ENCODE results near the gene RALGAPA2.
A peak's percentile ranks its signal among the peaks of the same experiment; 100 is the strongest.

The RALGAPA2 gene

GRCh38 chr20:20455926-20456325, 256.5 kb downstream of the RALGAPA2 start:
- no peak for DNase-seq

DNA sequence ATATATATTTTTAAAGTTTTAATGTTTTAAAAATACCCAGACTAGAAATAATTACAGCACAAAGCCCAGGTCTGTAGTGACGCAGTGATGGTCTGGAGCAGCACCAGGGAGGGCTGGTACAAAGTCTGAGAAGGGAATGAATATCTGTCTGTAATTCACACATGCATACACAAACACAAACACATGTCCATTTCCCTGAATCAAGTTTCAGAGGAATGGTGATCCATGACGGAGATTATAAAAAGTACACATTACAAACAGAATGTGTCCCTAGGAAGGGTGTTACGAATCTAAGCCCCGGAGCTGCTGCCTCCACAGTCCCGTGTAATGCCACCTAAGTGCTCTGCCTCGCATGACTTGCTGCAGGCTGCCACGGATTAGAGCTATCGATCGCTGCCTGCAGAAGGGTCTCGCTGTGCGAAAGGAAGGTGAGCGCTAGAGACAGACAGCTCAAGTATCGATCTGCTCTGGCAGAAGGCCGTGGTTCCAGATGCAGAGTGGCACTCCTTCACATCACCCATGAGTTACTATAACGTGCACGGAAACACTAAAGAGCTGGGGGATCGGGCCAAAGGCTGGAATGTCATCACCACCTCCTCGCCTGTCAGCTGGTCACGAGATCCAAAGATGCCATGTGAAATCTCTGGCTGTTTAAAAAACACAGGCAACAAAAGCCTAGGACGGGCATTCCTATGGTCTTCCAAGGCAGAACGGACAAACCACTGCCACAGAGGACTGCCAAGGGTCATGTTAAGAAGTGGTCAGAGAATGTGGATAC, 257.4 kb downstream of the RALGAPA2 start:
- DNase-seq, result peak; percentile 92

DNA sequence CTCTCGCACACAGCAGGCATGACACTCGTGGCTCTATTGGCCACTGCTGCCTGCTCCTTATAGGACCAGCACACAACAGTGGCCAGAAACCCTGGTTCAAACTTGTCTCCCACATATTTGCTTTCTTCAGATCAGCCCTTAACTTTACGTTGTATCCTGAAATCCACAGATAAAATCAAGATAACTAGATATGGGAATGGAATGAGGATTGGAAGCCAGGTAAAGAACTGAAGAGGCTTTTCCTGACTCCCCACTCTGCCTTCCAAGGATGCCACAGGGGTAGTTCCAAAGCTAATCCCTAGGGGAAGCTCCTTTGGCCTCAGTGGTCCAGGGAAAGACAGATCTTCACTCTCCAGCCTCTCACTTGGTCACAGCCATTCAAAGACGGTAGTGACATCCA, 258.1 kb downstream of the RALGAPA2 start:
- DNase-seq, result peak; percentile 59

DNA sequence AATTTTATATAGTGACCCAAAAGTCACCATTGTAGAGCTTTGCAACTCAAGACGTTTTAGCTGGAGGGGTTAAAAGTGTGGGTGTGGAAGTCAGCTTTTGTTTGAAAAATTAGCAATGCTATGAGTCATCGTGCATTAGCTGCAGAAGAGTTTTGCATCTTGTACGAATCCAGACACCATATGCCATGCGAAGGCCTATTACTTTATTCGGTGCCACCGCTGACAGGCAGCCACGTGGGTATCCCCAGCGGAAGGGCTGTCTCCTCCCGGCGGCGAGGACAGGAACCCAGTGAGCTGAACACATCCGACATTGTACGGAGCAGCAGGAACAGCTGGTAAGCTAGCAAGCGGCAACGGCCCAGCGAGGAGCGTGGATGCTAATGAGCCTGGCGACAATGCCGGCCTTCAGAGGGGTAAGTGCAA, 260.2 kb downstream of the RALGAPA2 start:
- DNase-seq, result peak; percentile 95

DNA sequence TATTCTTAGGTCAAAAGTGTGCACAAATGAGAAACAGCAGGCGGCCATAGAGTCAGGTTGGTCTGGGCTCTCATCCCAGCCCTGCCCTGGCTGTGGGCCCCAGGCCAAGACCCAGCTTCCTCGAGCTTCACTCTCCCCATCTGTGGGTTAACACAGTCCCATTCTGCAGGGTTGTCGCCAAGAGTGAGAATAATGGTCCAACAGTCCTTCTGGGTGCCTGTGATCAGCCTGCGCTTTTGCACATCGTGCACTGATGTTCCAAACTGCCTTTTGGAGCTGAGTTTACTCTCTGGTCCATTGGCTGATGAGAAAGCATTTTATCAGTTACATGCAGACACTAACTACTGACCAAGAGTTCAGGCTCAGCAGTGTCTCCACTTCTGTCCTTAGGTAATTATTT, 261.9 kb downstream of the RALGAPA2 start:
- no peak for DNase-seq

DNA sequence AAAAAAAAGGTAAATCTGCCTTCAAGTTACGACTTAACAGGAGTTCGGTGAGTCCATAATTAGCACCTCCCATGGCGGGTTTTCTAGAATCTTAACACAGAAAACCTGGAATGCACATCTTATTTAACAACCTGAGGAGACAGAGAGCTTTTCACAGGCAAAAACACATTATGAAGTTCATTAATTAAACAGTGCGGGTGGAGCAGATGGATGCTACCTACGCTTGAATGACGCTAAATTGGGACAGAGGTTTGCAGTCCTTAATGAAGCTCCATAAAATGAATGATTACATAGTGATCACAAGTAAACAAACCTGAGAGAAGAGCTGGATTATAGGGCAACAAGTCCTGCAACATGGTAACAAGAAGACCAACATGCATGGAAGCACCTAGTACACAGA, 263.6 kb downstream of the RALGAPA2 start:
- peak; percentile 41 for DNase-seq

DNA sequence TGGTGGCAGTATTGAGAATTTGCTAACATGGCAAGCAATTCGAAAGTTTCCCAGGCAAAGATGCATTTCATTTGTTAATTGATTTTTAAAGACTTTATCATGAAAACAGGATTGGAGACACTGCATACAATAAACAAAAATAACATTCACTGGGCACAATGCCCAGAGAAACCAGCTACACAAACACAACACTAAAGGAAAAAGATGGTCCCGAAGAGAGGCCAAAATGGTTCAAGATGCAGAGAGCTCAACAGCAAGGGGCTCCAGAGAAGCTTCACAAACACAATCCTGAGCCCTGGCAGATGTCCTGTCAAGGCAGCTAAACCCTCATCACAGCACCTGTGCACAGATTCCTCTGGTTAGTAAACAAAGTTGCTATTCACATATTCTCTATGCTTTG, 265.2 kb downstream of the RALGAPA2 start:
- DNase-seq, result peak; percentile 18

DNA sequence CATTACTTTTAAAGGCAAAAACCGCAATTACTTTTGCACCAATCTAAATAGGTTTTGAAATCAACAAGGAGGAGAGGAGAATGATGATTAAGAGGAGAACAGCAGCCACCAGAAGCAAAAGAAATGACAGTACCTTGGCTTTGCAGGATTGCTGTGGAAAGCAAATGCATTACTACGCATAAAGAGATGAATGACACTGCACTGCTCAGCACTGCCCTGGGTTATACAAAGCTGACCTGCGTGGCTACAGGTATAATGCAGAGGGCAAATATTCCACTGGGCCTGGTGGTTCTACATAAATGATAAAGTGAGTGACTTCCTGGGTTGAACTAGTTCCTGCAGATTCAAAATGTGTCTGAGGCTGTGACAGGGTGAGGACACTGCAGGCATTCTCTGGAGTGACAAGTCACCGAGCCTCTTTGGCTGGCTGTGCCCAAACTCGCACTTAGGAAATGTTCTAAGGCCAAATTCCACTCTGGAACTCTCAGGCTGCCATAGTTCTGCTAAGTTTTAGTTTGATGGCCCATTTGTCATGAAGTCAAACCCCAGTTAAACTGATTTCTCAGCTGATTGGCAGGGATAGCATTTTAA, 265.9 kb downstream of the RALGAPA2 start:
- no peak for DNase-seq

DNA sequence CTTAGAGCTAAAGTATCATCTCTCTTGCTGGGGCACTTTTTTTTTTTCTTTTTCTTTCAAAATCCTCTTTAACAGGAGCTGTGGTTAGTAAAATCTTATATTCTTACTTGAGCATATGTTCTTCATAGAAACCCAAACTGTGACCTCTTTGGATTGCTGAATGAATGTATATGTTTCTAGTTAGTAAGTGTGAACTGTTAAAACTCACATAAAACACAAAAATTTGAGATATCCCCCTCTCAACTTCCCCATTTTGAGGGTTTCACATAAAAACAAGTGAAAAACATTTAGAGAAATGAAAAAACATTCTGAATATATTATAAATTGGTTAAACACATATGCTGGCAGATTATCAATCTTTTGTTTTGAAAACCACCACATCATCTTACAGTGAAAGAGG, 266.4 kb downstream of the RALGAPA2 start:
- DNase-seq, result no peak

- DNase-seq, result no peak
These were observed 268.9 kb downstream of the RALGAPA2 start for GRCh38 chr20:20443504-20443903.

DNA sequence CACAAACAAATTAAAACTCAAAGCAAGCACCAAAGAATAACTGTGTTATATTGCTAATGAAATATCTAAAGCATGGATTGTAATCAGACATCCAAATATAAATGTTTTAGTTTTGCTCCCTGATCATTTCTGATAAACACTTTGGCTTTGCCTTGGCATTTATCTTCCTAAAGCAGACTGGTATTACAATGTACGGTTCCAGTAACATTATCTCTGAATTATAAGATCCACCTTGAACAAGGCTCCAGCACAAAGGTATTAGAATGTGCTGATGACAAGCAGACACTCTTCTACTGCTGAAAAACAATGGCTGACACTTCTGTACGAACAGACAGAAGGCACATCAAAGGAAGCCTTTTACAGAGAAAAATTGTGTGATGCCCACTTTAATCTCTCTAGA, 270.0 kb downstream of the RALGAPA2 start:
- DNase-seq, result no peak

GRCh38 chr20:20440886-20441658, 271.4 kb downstream of the RALGAPA2 start:
- DNase-seq, result no peak

- no peak for DNase-seq
These were observed 272.0 kb downstream of the RALGAPA2 start for GRCh38 chr20:20440481-20440880.

DNA sequence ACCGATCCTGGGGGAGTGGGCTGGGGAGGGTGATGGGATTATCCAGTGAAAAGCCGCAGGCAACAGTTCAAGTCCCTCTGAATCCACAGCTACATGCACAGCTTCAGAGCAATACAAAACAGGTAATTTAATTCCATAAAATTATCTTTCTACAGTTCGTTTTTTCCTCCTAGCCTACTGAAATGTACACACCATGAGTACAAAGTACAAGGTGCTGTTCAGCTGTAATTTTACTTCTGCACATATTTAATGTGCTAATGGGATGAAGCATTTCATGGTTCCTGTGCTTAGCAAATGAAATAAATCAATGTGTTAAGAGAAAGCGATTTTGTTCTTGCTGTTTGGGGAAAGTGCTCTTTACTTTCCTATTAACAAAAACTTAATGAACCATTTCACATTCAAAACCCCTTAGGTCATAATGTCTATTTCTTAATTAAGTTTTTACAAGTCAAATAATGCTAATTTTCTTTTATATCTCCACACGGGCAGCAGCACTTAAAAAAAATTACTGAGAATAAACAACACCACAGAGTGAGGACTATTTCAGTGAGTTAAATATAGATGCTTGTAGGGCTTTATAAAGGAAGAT, 272.7 kb downstream of the RALGAPA2 start:
- no peak for DNase-seq

GRCh38 chr20:20437314-20437713, 275.1 kb downstream of the RALGAPA2 start:
- no peak for DNase-seq

- DNase-seq, result no peak
These were observed 275.8 kb downstream of the RALGAPA2 start for GRCh38 chr20:20436689-20437088.

DNA sequence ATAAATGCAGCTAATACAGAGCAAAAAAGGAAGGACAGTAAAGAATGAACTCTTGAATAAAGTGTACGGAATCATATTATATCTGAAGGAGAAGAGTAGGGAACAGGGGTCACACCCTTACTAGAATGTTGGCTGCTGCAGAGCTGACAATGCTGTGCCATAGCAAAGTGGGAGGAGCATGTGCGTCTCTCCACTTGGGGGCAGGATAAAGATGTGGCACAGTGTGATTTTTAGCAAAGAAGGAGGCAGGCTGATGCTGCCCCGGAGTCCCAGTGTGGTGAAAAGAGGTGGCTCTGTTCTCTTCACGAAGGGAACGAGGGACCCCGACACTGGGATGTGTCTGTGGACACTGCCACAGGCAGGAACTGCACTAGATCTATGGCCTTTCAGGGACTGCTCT, 277.0 kb downstream of the RALGAPA2 start:
- DNase-seq, result no peak

- no peak for DNase-seq
These were observed 279.7 kb downstream of the RALGAPA2 start for GRCh38 chr20:20432618-20433286.

GRCh38 chr20:20430066-20430465, 282.4 kb downstream of the RALGAPA2 start:
- DNase-seq, result no peak

GRCh38 chr20:20428067-20428466, 284.4 kb downstream of the RALGAPA2 start:
- DNase-seq, result no peak

- no peak for DNase-seq
These were observed 285.1 kb downstream of the RALGAPA2 start for GRCh38 chr20:20427227-20427864.

- DNase-seq, result no peak
These were observed 285.9 kb downstream of the RALGAPA2 start for GRCh38 chr20:20426655-20426907.
